T1000 (cell line): ENCODE results near the gene TEDC1.
"Not testable (repeated sequence)": the region's sequence is repeated elsewhere in the genome, so short reads cannot be mapped to it uniquely, and the experiment has no call there.

ENCODE experiments used
- DNase-seq: peaks from one replicate; lab custom pipeline; 2025; ENCODE audit warnings: mixed read lengths; lab: John Stamatoyannopoulos, UW

Gene TEDC1

GRCh38 chr14:105537580-105538474 lies 46.8 kb downstream of the TEDC1 start:
- peak; percentile 6 for DNase-seq

DNA sequence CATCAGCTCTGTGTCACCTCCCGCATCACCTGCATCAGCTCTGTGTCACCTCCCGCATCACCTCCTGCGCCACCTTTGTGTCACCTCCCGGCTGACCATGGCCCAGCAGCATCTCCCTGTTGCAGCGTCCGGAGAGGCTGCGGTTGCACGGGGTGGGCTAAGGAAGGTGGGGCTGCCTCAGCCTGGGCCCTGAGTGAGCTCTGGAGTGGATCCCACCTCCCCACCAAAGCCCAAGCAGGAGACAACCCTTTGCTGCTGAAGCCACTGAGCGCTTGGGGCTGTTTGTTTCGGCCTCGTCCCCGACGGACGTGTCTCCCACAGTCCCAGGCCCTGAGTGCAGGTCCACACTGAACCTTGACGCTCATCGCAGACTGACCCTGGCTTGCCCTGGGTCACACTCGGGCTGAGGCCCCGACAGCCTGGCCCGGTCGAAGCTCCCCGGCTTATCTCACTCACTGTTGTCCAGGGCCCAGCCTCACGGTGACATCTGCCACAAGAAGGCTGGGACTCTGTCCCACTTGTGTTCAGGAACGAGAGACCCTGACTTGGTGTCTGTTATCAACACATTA lies 47.5 kb downstream of the TEDC1 start:
- DNase-seq, result no peak

DNA sequence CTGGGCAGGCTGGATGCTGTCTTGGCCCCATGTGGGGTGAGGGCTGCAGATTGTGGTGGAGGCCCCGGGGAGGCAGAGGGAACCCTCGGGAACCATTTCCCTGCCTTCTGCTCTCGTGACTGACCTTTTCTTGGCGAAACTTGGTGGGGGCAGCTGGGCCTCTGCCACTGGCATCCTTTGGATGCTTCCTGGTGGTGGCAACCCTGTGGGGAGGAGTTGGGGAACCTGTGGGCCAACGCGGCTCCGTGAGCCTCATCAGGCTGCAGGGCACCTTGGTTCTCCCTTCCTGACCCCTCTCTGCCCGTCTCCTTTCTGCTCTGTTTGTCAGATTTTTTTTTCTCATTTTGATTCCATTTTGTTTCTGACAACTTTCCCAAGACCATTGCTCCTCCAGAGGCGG lies 49.8 kb downstream of the TEDC1 start:
- DNase-seq, result no peak

GRCh38 chr14:105541218-105541875 lies 50.3 kb downstream of the TEDC1 start:
- no peak for DNase-seq

GRCh38 chr14:105545676-105546075 lies 54.6 kb downstream of the TEDC1 start:
- DNase-seq, result not testable (repeated sequence)

- DNase-seq, result not testable (repeated sequence)
Observed at GRCh38 chr14:105546410-105546809, 55.4 kb downstream of the TEDC1 start.

- not testable (repeated sequence) for DNase-seq
Observed at GRCh38 chr14:105547072-105547471, 56.0 kb downstream of the TEDC1 start.

DNA sequence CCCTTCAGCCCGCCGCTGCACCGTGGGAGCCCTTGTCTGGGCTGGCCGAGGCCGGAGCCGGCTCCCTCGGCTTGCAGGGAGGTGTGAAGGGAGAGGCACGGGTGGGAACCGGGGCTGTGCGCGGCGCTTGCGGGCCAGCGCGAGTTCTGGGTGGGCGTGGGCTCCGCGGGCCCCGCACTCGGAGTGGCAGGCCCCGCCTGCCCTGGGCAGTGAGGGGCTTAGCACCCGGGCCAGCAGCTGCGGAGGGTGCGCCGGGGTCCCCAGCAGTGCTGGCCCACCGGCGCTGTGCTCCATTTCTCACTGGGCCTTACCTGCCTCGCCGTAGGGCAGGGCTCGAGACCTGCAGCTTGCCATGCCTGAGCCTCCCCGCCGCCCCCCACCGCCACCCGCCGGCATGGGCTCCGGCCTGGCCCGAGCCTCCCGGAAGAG lies 56.7 kb downstream of the TEDC1 start:
- no peak for DNase-seq
